ENCODE data around the gene PLEKHG4B.

DNA sequence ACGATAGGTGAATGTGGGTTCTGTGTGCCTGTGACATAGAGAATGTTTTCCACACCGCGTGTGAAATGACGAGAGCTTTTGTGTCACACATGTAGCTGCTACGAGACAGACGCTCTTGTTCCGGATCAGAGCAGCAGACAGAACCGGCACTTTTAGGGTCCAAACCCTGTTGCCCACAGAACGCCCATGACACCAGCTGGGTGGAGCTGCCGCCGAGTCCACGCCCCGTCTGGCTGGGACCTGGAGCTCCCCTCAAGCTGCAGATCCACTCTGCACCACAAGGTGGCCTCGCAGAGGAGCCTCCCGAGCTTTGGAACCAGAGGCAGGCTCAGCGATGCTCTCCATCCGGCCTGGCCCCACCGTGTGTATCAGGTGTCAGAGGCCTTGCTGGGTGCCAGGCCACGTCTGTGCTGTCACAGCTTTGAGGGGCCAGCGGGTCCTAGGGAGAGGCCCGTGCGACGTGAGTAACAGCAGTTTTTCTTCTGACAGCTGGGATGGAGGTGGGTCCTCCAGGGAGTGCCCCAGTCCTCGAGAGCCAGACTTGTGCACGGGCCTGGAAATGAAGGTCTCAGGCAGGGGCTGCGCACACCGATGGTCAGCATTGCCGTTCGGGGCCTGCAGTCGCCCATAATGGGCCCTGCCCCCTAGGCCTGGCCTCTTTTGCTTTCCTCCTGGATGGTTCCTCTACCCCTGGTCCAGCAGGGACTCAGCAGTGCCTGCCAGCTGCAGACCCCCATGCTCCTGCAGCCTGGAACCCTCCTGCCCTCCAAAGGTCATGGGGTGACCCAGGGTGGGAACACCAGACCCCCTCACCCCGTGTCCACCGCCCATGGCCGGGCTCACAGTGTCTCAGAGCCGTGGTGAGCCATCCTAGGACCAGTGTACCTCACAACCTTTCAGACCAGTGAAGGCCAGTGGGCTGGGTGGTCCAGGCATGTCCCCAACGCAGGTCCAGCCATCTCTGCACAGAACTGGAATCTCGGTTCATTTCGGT is 96.8 kb downstream of the PLEKHG4B start:
- TF ChIP-seq, protein P1, sequence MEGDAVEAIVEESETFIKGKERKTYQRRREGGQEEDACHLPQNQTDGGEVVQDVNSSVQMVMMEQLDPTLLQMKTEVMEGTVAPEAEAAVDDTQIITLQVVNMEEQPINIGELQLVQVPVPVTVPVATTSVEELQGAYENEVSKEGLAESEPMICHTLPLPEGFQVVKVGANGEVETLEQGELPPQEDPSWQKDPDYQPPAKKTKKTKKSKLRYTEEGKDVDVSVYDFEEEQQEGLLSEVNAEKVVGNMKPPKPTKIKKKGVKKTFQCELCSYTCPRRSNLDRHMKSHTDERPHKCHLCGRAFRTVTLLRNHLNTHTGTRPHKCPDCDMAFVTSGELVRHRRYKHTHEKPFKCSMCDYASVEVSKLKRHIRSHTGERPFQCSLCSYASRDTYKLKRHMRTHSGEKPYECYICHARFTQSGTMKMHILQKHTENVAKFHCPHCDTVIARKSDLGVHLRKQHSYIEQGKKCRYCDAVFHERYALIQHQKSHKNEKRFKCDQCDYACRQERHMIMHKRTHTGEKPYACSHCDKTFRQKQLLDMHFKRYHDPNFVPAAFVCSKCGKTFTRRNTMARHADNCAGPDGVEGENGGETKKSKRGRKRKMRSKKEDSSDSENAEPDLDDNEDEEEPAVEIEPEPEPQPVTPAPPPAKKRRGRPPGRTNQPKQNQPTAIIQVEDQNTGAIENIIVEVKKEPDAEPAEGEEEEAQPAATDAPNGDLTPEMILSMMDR (IDR thresholded peaks at IDR 0.05): peak; percentile 87
- TF ChIP-seq, protein P2, sequence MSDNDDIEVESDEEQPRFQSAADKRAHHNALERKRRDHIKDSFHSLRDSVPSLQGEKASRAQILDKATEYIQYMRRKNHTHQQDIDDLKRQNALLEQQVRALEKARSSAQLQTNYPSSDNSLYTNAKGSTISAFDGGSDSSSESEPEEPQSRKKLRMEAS (CRISPR knock-in tag; IDR thresholded peaks at IDR 0.05): 0 out of 2 replicates have a peak, but pooled peaks have one; percentile 45
- TF ChIP-seq GRHL2 (CRISPR knock-in tag; IDR thresholded peaks at IDR 0.05; ENCODE audit: insufficient replicate concordance, severe bottlenecking): no peak
- no peak for TF ChIP-seq JUN (CRISPR knock-in tag; IDR thresholded peaks at IDR 0.05)
- no peak for TF ChIP-seq FOXJ3 (CRISPR knock-in tag; IDR thresholded peaks at IDR 0.05; ENCODE audit: borderline replicate concordance)
- TF ChIP-seq CREB1 (CRISPR knock-in tag; IDR thresholded peaks at IDR 0.05): no peak
- TF ChIP-seq ZNF263 (CRISPR knock-in tag; IDR thresholded peaks at IDR 0.05; ENCODE audit: low read depth): no peak

Measured in WTC11 (cell line).